Tibial nerve (tissue), 4 donors: ENCODE data around the gene UACA. TPM values are rescaled to one million over a fixed set of nuclear protein-coding genes. Genes with fewer than 3 reads are reported as not detected.

ENCODE experiments used
- DNase-seq, 2 donors: peaks; one replicate each; pipeline ENCODE4 v3.0.0-alpha.2; 2019; ENCODE audit warnings: low spot score in 2 of 2
- H3K27ac ChIP-seq, 4 donors: fragments of 200-600 bp; sonication (generic) in 3 of 4; one replicate each; pipeline ENCODE4 v1.5.1; 2017 to 2019; ENCODE audit warnings: mild to moderate bottlenecking in 1 of 4
- H3K27me3 ChIP-seq, 2 donors: fragments of 200-600 bp; sonication (generic) in 1 of 2; one replicate each; pipeline versions ENCODE4 v1.5.1 to v1.6.0; 2017 to 2019
- H3K36me3 ChIP-seq, 3 donors: fragments of 200-600 bp; sonication (generic); one replicate each; pipeline ENCODE4 v1.5.1; 2018 to 2019
- H3K4me1 ChIP-seq, 4 donors: fragments of 200-600 bp; sonication (generic) in 3 of 4; one replicate each; pipeline ENCODE4 v1.5.1; 2017 to 2019
- H3K4me3 ChIP-seq, 4 donors: fragments of 200-600 bp; sonication (generic) in 3 of 4; one replicate each; pipeline ENCODE4 v1.5.1; 2017 to 2019; ENCODE audit warnings: mild to moderate bottlenecking in 1 of 4, moderate library complexity in 1 of 4
- H3K9me3 ChIP-seq, 4 donors: fragments of 200-600 bp; sonication (generic) in 3 of 4; one replicate each; pipeline ENCODE4 v1.5.1; 2017 to 2019
- CTCF ChIP-seq, 5 experiments: fragments of 200-600 bp in 3 of 5; fragments of 450-650 bp in 2 of 5; sonication (generic) in 3 of 5; IDR thresholded peaks; one replicate each; pipeline ENCODE4 v1.5.1; 2016 to 2019; ENCODE audit warnings: antibody characterized with exemption in 5 of 5, mild to moderate bottlenecking in 3 of 5, moderate library complexity in 2 of 5
- EP300 ChIP-seq, 2 donors: sonication (generic); formaldehyde crosslinking; IDR thresholded peaks; one replicate each; pipeline ENCODE4 v1.6.1; 2017; ENCODE audit warnings: antibody characterized with exemption in 2 of 2, mild to moderate bottlenecking in 1 of 2
- POLR2A ChIP-seq, 2 donors: fragments of 450-650 bp; IDR thresholded peaks; one replicate each; pipeline ENCODE4 v1.6.1; 2017; ENCODE audit warnings: antibody characterized with exemption in 2 of 2, mild to moderate bottlenecking in 2 of 2, moderate library complexity in 2 of 2
- WGBS, 2 donors: methylation state at CpG; one replicate each; pipeline ENCODE4 v1.1.5; 2018; 5-methylcytosine and 5-hydroxymethylcytosine counted together
- total RNA-seq, 4 donors: library from RNA; depleted of rRNA; stranded (reverse); fragments of >200 nt; gene quantifications; one replicate each; pipeline ENCODE4 v1.1.0, GENCODE V29; 2016

UACA gene
- total RNA-seq, 4 donors from 2014 or later = 107 to 210 (median 168) TPM

GRCh38 chr15:70770863-70771262 is 7.5 kb upstream of the UACA start:
- DNase-seq = no peak
- TF ChIP-seq CTCF (IDR thresholded peaks at IDR 0.05) (no peak), EP300 (IDR thresholded peaks at IDR 0.05) (no peak), POLR2A (IDR thresholded peaks at IDR 0.05) (no peak)

GRCh38 chr15:70768257-70768883 is 5.0 kb upstream of the UACA start:
- H3K4me1 ChIP-seq = peaks cover 0 to 27% (median 0%) of the 10 kb centered on the region in 4 donors
- TF ChIP-seq CTCF (IDR thresholded peaks at IDR 0.05) (no peak), POLR2A (IDR thresholded peaks at IDR 0.05) (no peak), EP300 (IDR thresholded peaks at IDR 0.05) (no peak)
- no peak overlapping the region for H3K4me3 ChIP-seq
- 67 to 69% methylated on average over 3 of the region's 3 CpGs for WGBS, 2 donors
- no peaks in the 10 kb centered on the region for H3K36me3 ChIP-seq
- peak overlapping the region in 2 of 4 donors; percentile 69 to 74 for H3K27ac ChIP-seq
- H3K9me3 ChIP-seq = no peaks in the 10 kb centered on the region
- H3K27me3 ChIP-seq = no peaks in the 10 kb centered on the region
- no peak for DNase-seq

More at GRCh38 chr15:70770863-70771262, 7.5 kb upstream of the UACA start:
- Histone ChIP-seq H3K4me3 (no peak overlapping the region), H3K27ac (no peak overlapping the region), H3K4me1 (peaks cover 0 to 14% (median 0%) of the 10 kb centered on the region in 4 donors), H3K9me3 (no peaks in the 10 kb centered on the region), H3K36me3 (no peaks in the 10 kb centered on the region), H3K27me3 (no peaks in the 10 kb centered on the region)
- 79 to 81% methylated on average over 3 of the region's 3 CpGs for WGBS, 2 donors

GRCh38 chr15:70767667-70768066 is 4.3 kb upstream of the UACA start:
- H3K36me3 ChIP-seq = no peaks in the 10 kb centered on the region
- H3K27ac ChIP-seq = peak overlapping the region in 2 of 4 donors; percentile 69 to 74
- no peaks in the 10 kb centered on the region for H3K9me3 ChIP-seq
- H3K27me3 ChIP-seq = no peaks in the 10 kb centered on the region
- WGBS, 2 donors = 56% methylated on average over 3 of the region's 3 CpGs
- TF ChIP-seq CTCF (IDR thresholded peaks at IDR 0.05) = no peak
- TF ChIP-seq EP300 (IDR thresholded peaks at IDR 0.05) = no peak
- no peak for TF ChIP-seq POLR2A (IDR thresholded peaks at IDR 0.05)
- peaks cover 0 to 27% (median 0%) of the 10 kb centered on the region in 4 donors for H3K4me1 ChIP-seq
- no peak overlapping the region for H3K4me3 ChIP-seq
- DNase-seq = no peak

- no peaks in the 10 kb centered on the region for H3K27me3 ChIP-seq
- H3K36me3 ChIP-seq = no peaks in the 10 kb centered on the region
- WGBS, 2 donors = 84 to 88% methylated on average over 6 of the region's 6 CpGs
- TF ChIP-seq POLR2A (IDR thresholded peaks at IDR 0.05) = no peak
- no peak for TF ChIP-seq CTCF (IDR thresholded peaks at IDR 0.05)
- no peak for TF ChIP-seq EP300 (IDR thresholded peaks at IDR 0.05)
- H3K9me3 ChIP-seq = no peaks in the 10 kb centered on the region
- H3K27ac ChIP-seq = no peak overlapping the region
- H3K4me3 ChIP-seq = no peak overlapping the region
- DNase-seq = no peak
- H3K4me1 ChIP-seq = peaks cover 0 to 30% (median 2%) of the 10 kb centered on the region in 4 donors
Measured at GRCh38 chr15:70766597-70766996, 3.2 kb upstream of the UACA start.

- H3K4me1 ChIP-seq = peaks cover 0 to 39% (median 7%) of the 10 kb centered on the region in 4 donors
- H3K27ac ChIP-seq = peak overlapping the region in 1 of 4 donors; percentile 98
- H3K9me3 ChIP-seq = no peaks in the 10 kb centered on the region
- DNase-seq = no peak
- H3K27me3 ChIP-seq = no peaks in the 10 kb centered on the region
- no peak overlapping the region for H3K4me3 ChIP-seq
- H3K36me3 ChIP-seq = no peaks in the 10 kb centered on the region
- TF ChIP-seq EP300 (IDR thresholded peaks at IDR 0.05) (peak in 1 of 2 donors; percentile 37), POLR2A (IDR thresholded peaks at IDR 0.05) (no peak)
Measured at GRCh38 chr15:70765504-70766281, 2.3 kb upstream of the UACA start.
